ACHN (cell line): ENCODE data around the gene CZIB.
A peak's percentile ranks its signal among the peaks of the same experiment; 100 is the strongest.
"Not testable (repeated sequence)": the region's sequence is repeated elsewhere in the genome, so short reads cannot be mapped to it uniquely, and the experiment has no call there.

Experiments
- DNase-seq: peaks from one replicate; pipeline ENCODE4 v3.0.0-alpha.2; 2015
- in situ Hi-C: cut with HindIII; loops from 2 replicates; pipeline ENCODE4 v1.10.0; 2017; ENCODE audit warnings: low sequenced_read_pairs, low pct_ligation_motif_present, low pct_unique_long_range_greater_than_20kb

CZIB gene

GRCh38 chr1:53196485-53197290 lies 23.7 kb downstream of the CZIB start, which contains the start of gene CPT2:
Gene CPT2, plus strand, starts transcription at chr1:53196824. Its CDS starts 120 bp downstream, at chr1:53196944.
- DNase-seq, result peak; percentile 90
- in situ Hi-C loops, result no loop called here

- no peak for DNase-seq
- in situ Hi-C loops, result no loop called here
Measured at GRCh38 chr1:53196017-53196484, 24.4 kb downstream of the CZIB start.

GRCh38 chr1:53195246-53196016 lies 25.0 kb downstream of the CZIB start:
- in situ Hi-C loops, result no loop called here

GRCh38 chr1:53190210-53190611 lies 30.2 kb downstream of the CZIB start:
- in situ Hi-C loops, result no loop called here
- DNase-seq, result no peak

More at GRCh38 chr1:53195246-53196016, 25.0 kb downstream of the CZIB start:
- DNase-seq, result no peak

DNA sequence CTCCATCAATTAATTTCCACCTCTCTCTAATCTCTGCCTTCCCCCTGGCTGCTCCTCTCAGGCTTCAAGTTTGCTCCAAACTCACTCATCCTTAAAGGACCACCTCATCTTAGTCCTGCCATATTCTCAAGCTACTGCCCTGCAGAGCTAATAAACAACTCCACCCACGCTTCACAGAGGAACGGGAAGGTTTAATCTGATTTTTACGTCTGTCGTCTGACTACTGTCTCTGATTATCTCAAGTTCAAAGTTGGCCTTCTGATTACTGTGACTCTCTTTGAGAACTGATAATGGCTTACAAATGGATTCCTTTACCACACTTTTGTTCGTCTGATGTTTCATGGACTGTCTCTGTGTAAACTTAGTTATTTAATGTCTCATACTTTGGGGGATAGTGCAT lies 31.4 kb downstream of the CZIB start:
- DNase-seq, result no peak
- in situ Hi-C loops, result no loop called here

- DNase-seq, result no peak
- in situ Hi-C loops, result no loop called here
Measured at GRCh38 chr1:53188099-53188498, 32.3 kb downstream of the CZIB start.

DNA sequence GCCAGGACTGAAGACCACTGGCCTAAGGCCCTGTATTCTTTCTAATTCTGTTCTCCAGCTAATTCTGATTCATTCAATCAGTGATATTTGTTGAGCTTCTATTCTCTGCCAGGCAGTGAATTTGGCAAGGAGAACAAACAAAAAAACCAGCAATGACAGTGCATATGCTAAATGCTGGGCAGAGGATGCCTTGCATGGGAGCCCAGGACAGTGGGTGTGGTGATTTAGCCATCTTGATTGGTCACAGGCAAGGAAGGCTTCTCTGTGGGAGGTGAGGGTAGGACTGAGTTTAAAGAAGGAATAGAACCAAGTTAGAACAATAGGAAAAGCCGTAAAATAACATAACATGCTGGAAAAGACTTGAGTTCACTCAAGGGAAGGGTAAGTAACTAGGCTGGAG lies 33.0 kb downstream of the CZIB start:
- in situ Hi-C loops, result no loop called here
- DNase-seq, result no peak

GRCh38 chr1:53186533-53186932 lies 33.9 kb downstream of the CZIB start:
- no peak for DNase-seq
- in situ Hi-C loops, result no loop called here

DNA sequence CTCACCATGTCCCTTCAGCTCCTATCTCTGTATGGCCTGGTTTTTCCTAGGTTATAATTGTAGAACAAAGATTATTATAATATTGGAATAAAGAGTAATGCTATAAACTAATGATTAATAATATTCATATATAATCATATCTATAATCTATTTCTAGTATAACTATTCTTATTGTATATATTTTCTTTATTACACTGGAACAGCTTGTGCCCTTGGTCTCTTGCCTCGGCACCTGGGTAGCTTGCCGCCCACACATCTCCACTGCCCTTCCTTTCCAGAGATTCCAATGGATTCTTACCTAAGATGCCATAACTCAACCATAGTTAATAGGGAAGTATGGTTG lies 34.5 kb downstream of the CZIB start:
- DNase-seq, in situ Hi-C loops: not testable (repeated sequence)

DNA sequence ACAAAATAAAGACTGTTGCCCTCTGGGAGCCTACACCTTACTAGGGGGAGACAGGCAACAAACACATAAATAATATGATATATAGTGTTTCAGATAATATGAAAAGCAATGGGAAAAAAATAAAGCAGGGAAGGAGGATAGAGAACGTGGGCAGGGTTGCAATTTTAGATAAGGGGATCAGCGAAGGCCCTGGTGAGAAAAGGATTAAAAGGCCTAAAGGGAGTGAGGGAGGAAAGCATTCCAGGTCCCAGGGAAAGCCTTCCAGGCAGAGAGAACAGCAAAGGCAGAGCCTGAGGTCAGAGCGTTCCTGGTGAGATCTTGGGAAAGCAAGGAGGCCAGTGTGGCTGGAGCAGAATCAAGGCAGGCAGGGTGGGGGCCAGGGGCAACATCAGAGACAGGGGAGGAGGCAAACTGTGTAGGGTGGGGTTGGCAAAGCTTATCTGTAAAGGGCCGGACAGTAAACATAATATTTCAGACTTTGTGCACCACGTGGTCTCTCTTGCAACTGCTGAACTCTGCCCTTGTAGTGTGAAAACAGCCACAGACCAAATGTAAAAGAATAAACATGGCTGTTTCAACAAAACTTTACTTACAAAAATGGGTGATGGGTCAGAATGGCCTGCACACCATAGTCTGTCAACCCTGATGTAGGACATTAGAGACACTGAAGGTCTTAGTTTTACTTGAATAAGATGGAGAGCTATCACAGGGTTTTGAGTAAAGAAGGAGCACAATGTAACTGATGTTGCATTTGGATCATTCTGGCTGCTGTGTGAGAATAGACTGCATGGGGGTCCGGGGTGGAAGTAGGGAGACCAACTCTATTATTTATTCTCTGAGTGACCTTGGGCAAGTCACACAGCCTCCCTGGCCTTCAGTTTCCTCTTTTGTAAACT lies 37.1 kb downstream of the CZIB start:
- DNase-seq, result no peak
- in situ Hi-C loops, result no loop called here

GRCh38 chr1:53182716-53183094 lies 37.7 kb downstream of the CZIB start:
- no peak for DNase-seq
- in situ Hi-C loops, result no loop called here

DNA sequence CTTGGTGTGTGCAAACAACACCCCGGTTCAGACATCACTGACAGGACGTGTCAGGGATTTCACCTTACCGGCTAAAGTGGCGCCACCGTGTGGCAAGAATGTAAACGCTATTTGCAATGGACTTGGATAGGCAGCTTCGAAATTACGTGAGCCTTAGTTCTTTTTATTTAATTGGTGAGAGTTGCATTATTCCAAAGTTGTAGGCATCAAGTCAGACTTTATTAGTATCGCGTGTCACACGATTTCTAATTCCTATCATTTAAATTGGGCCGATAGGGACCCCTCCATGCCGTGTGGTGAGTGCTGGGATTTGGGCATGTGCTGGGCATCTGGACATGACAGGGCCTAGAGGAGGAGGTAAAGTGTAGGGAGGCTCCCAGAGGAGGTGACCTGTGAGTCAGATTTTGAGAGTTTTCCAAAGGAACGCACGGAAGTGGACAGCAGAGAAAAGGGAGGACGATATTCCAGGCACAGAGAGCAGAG lies 38.3 kb downstream of the CZIB start:
- in situ Hi-C loops, result no loop called here
- DNase-seq, result peak; percentile 78

DNA sequence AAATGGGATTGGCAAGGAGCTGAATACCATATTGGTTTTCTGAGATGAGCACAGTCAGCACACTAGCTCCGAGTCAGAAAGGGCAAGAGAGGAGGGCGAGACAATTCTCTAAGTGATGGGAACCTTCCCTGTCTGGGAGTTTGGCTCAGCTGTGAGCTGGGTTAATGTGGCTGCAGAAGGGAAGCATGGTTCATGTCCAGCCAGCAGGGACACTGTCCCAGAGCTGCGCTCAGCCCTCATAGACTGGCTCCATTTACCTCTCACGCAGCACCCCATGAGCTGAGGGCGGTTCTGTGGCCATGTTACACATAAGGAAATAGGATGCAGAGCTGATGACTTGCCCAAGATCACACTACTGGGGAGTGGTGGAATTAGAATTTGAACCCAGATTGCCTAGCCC lies 39.5 kb downstream of the CZIB start:
- no peak for DNase-seq
- in situ Hi-C loops, result no loop called here

- in situ Hi-C loops, result no loop called here
- DNase-seq, result no peak
Measured at GRCh38 chr1:53180226-53180625, 40.2 kb downstream of the CZIB start.

- in situ Hi-C loops, result no loop called here
Measured at GRCh38 chr1:53176452-53177208, 43.8 kb downstream of the CZIB start.

DNA sequence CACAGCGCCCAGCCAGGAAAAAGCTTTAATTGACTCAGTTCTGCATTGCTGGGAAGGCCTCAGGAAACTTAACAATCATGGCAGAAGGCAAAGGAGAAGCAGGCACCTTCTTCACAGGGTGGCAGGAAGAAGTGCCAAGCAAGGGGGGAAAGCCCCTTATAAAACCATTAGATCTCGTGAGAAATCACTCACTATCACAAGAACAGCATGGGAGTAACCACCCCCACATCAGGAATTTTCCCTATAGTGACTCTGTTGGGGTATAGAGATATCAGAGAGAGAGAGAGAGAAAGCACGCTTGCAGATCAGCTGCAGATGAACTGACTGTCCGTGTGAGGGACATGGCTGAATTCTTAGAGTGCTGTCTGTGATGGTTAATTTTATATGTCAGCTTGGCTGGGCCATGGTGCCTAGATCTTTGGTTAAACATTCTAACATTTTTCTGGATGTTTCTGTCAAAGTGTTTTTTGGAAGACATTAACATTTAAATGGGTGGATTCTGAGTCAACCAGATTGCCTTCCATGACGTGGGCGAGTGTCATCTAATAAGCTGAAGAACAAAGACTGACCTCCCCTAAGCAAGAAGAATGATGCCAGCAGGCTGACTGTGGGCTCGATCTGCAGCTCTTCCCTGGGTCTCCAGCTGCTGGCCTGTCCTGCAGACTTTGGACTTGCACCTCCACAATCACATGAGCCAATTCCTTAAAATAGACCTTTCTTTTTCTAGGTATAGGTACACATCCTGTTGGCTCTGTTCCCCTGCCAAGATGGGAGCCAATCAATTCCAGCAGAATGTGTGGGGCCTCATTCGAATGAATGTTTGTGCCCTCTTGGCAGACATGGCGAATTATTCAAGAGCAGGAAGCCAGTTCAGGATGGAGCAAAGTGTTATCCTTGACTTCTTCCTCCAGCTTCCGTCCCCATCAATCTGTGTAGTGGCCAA lies 45.2 kb downstream of the CZIB start:
- no peak for DNase-seq
- in situ Hi-C loops, result no loop called here

More at GRCh38 chr1:53176452-53177208, 43.8 kb downstream of the CZIB start:
- DNase-seq, result no peak
